Measurements from ENCODE around the gene PSME1.

GRCh38 chr14:24115422-24116127 is 20.4 kb upstream of the PSME1 start:
- no peak for TF ChIP-seq CTCF (IDR thresholded peaks at IDR 0.05)
- no peak for TF ChIP-seq POLR2A (IDR thresholded peaks at IDR 0.05)
